HEK293 (cell line): ENCODE measurements around the gene ZNF236.

ENCODE experiments used
- CTCF ChIA-PET: fragments of 350-600 bp; formaldehyde crosslinking; extraction: SDS; loops from one replicate; lab custom pipeline; 2021; ENCODE audit warnings: antibody characterized with exemption; lab: Yijun Ruan, JAX
- POLR2A ChIA-PET: fragments of 300-600 bp; formaldehyde crosslinking; extraction: SDS; loops from one replicate; lab custom pipeline; 2020; ENCODE audit warnings: antibody characterized with exemption, inconsistent platforms; lab: Yijun Ruan, JAX
- H3K27ac ChIP-seq: fragments of 200-500 bp; sonication (Bioruptor generic); 2 replicates; pipeline ENCODE4 v1.5.1; 2014; ENCODE audit warnings: low read depth, low read length, control low read depth, inconsistent platforms; ENCODE audit errors: extremely low read depth
- H3K36me3 ChIP-seq, 2 experiments: fragments of 200-500 bp in 1 of 2; sonication (Bioruptor generic) in 1 of 2; 1 replicate in 1 of 2; 2 replicates in 1 of 2; pipeline ENCODE4 v1.5.1; 2014 to 2017; ENCODE audit warnings: inconsistent platforms in 2 of 2, low read length in 2 of 2; ENCODE audit not compliant: control insufficient read depth in 2 of 2, insufficient read depth in 1 of 2
- H3K4me1 ChIP-seq: fragments of 200-500 bp; sonication (Bioruptor generic); 2 replicates; pipeline ENCODE4 v1.5.1; 2014; ENCODE audit warnings: mild to moderate bottlenecking, low read length, inconsistent platforms; ENCODE audit not compliant: control insufficient read depth, insufficient read depth
- H3K4me3 ChIP-seq: 2 replicates; pipeline ENCODE4 v1.5.1; 2011; ENCODE audit warnings: low read depth, mild to moderate bottlenecking, control low read depth, low read length, moderate library complexity
- H3K9me3 ChIP-seq: fragments of 200-500 bp; sonication (Bioruptor generic); 2 replicates; pipeline ENCODE4 v1.5.1; 2014; ENCODE audit warnings: low read depth, low read length, inconsistent platforms; ENCODE audit not compliant: control insufficient read depth, insufficient read depth
- KLF1 ChIP-seq: fragments of 450-650 bp; formaldehyde crosslinking; IDR thresholded peaks from 2 replicates; pipeline ENCODE4 v1.5.1; 2016; ENCODE audit warnings: missing biosample characterization, missing genetic modification characterization
- KLF9 ChIP-seq: fragments of 450-650 bp; formaldehyde crosslinking; IDR thresholded peaks from 2 replicates; pipeline ENCODE4 v1.5.1; 2016; ENCODE audit warnings: missing biosample characterization, missing genetic modification characterization, low read depth
- OSR2 ChIP-seq: fragments of 450-650 bp; formaldehyde crosslinking; IDR thresholded peaks from 2 replicates; pipeline ENCODE4 v1.5.1; 2016; ENCODE audit warnings: missing biosample characterization, missing genetic modification characterization
- REPIN1 ChIP-seq: fragments of 450-650 bp; formaldehyde crosslinking; IDR thresholded peaks from 2 replicates; pipeline ENCODE4 v1.5.1; 2017; ENCODE audit warnings: missing biosample characterization, missing genetic modification characterization, low read depth
- SP7 ChIP-seq: fragments of 450-650 bp; formaldehyde crosslinking; IDR thresholded peaks from 2 replicates; pipeline ENCODE4 v1.5.1; 2016; ENCODE audit warnings: missing biosample characterization, missing genetic modification characterization
- TRIM28 ChIP-seq: IDR thresholded peaks from 2 replicates; pipeline ENCODE4 v1.6.1; 2011; ENCODE audit warnings: low read length, control low read depth, borderline replicate concordance
- ZBTB26 ChIP-seq: fragments of 450-650 bp; formaldehyde crosslinking; optimal IDR thresholded peaks from 2 replicates; pipeline ENCODE3; 2016; ENCODE audit warnings: missing biosample characterization, mild to moderate bottlenecking, missing genetic modification characterization
- ZBTB44 ChIP-seq: fragments of 450-650 bp; IDR thresholded peaks from 2 replicates; pipeline ENCODE4 v1.5.1; 2018; ENCODE audit warnings: missing biosample characterization, mild to moderate bottlenecking, missing genetic modification characterization
- ZBTB8A ChIP-seq: fragments of 450-650 bp; formaldehyde crosslinking; IDR thresholded peaks from 2 replicates; pipeline ENCODE4 v1.5.1; 2016; ENCODE audit warnings: missing biosample characterization, missing genetic modification characterization
- ZFP3 ChIP-seq: fragments of 450-650 bp; formaldehyde crosslinking; IDR thresholded peaks from 2 replicates; pipeline ENCODE4 v1.5.1; 2016; ENCODE audit warnings: low read depth, missing biosample characterization, missing genetic modification characterization
- ZNF221 ChIP-seq: fragments of 450-650 bp; formaldehyde crosslinking; IDR thresholded peaks from 2 replicates; pipeline ENCODE4 v1.5.1; 2017; ENCODE audit warnings: missing biosample characterization, missing genetic modification characterization, borderline replicate concordance
- ZNF280D ChIP-seq: fragments of 450-650 bp; formaldehyde crosslinking; IDR thresholded peaks from 2 replicates; pipeline ENCODE4 v1.5.1; 2016; ENCODE audit warnings: missing biosample characterization, missing genetic modification characterization
- ZNF335 ChIP-seq: fragments of 450-650 bp; formaldehyde crosslinking; conservative IDR thresholded peaks from 2 replicates; pipeline ENCODE4 v1.5.1; 2016; ENCODE audit warnings: missing biosample characterization, missing genetic modification characterization
- ZNF404 ChIP-seq: fragments of 450-650 bp; formaldehyde crosslinking; IDR thresholded peaks from 2 replicates; pipeline ENCODE4 v1.5.1; 2017; ENCODE audit warnings: missing biosample characterization, missing genetic modification characterization
- ZNF423 ChIP-seq: fragments of 450-650 bp; formaldehyde crosslinking; IDR thresholded peaks from 2 replicates; pipeline ENCODE4 v1.5.1; 2016; ENCODE audit warnings: missing biosample characterization, missing genetic modification characterization
- ZNF580 ChIP-seq: fragments of 450-650 bp; formaldehyde crosslinking; IDR thresholded peaks from 2 replicates; pipeline ENCODE4 v1.5.1; 2016; ENCODE audit warnings: missing biosample characterization, missing genetic modification characterization
- ZNF600 ChIP-seq: fragments of 450-650 bp; formaldehyde crosslinking; IDR thresholded peaks from 2 replicates; pipeline ENCODE4 v1.5.1; 2016; ENCODE audit warnings: missing biosample characterization, missing genetic modification characterization
- ZNF792 ChIP-seq: fragments of 450-650 bp; formaldehyde crosslinking; IDR thresholded peaks from 2 replicates; pipeline ENCODE4 v1.5.1; 2016; ENCODE audit warnings: missing biosample characterization, missing genetic modification characterization
- TF ChIP-seq, protein P1 (sequence below): fragments of 450-650 bp; formaldehyde crosslinking; IDR thresholded peaks from 2 replicates; pipeline ENCODE4 v1.5.1; 2016; ENCODE audit warnings: missing biosample characterization, missing genetic modification characterization
- TF ChIP-seq, protein P2 (sequence below): fragments of 450-650 bp; IDR thresholded peaks from 2 replicates; pipeline ENCODE4 v1.5.1; 2018; ENCODE audit warnings: missing biosample characterization, missing genetic modification characterization

The ZNF236 gene

GRCh38 chr18:76821875-76822505 is 367 bp upstream of the ZNF236 start (continued):
- TF ChIP-seq ZBTB44 (tag by site-specific recombination) (no peak), KLF1 (tag by site-specific recombination) (0 out of 2 replicates have a peak, but pooled peaks have one; percentile 23), ZNF280D (tag by site-specific recombination) (no peak), ZFP3 (no peak), OSR2 (no peak), TRIM28 (no peak), ZNF335 (tag by site-specific recombination) (peak; percentile 80), ZNF221 (no peak), ZNF404 (tag by site-specific recombination) (no peak)
- TF ChIP-seq, protein P1, sequence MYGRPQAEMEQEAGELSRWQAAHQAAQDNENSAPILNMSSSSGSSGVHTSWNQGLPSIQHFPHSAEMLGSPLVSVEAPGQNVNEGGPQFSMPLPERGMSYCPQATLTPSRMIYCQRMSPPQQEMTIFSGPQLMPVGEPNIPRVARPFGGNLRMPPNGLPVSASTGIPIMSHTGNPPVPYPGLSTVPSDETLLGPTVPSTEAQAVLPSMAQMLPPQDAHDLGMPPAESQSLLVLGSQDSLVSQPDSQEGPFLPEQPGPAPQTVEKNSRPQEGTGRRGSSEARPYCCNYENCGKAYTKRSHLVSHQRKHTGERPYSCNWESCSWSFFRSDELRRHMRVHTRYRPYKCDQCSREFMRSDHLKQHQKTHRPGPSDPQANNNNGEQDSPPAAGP: peak; percentile 56; the same call in 1 of the 2 replicates

DNA sequence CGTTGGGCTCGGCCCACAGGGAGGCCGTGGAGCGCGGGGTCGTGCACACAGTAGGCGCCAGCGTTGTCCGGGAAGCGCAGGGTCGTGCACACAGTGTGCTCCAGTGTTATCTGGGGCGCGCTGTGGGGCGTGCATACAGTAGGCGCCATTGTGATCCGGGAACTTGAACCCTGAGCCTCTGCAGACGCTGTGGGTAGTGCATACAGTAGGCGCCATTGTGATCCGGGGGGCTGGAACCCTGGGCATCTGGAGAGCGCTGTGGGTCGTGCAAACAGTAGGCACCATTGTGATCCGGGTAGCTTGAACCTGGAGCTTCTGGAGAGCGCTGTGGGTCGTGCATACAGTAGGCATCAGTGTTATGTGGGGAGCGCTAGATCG is 793 bp downstream of the ZNF236 start:
- ChIA-PET CTCF (interaction anchor here (0.6 to 1.3 kb wide), 2 partner anchors 20 to 799 kb away, joined by 3 to 4 read pairs; no protein-coding TSS in a partner anchor), POLR2A (interaction anchor here (1.0 kb wide), 1 partner anchor 21 kb away, joined by 3 read pairs; no protein-coding TSS in a partner anchor)
- H3K4me1 ChIP-seq: peaks cover 11% of the 10 kb centered on the region
- TF ChIP-seq ZBTB26: peak; percentile 69
- TF ChIP-seq ZBTB8A (tag by site-specific recombination): peak; percentile 41
- TF ChIP-seq ZNF580 (tag by site-specific recombination): 0 out of 2 replicates have a peak, but pooled peaks have one; percentile 37
- TF ChIP-seq, protein P2, sequence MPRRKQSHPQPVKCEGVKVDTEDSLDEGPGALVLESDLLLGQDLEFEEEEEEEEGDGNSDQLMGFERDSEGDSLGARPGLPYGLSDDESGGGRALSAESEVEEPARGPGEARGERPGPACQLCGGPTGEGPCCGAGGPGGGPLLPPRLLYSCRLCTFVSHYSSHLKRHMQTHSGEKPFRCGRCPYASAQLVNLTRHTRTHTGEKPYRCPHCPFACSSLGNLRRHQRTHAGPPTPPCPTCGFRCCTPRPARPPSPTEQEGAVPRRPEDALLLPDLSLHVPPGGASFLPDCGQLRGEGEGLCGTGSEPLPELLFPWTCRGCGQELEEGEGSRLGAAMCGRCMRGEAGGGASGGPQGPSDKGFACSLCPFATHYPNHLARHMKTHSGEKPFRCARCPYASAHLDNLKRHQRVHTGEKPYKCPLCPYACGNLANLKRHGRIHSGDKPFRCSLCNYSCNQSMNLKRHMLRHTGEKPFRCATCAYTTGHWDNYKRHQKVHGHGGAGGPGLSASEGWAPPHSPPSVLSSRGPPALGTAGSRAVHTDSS (tag by site-specific recombination): no peak
- TF ChIP-seq KLF9: 0 out of 2 replicates have a peak, but pooled peaks have one; percentile 21
- TF ChIP-seq REPIN1: no peak
- TF ChIP-seq ZNF423 (tag by site-specific recombination): no peak
- peak; percentile 100 for TF ChIP-seq ZNF792
- TF ChIP-seq SP7 (tag by site-specific recombination): no peak
- TF ChIP-seq ZNF600 (tag by site-specific recombination): no peak
- H3K27ac ChIP-seq: peak overlapping the region; percentile 98
- H3K36me3 ChIP-seq: no peaks in the 10 kb centered on the region; a peak in 1 of 3 replicates
- peak overlapping the region; percentile 62 for H3K4me3 ChIP-seq
- no peaks in the 10 kb centered on the region for H3K9me3 ChIP-seq
